ENCODE results near the gene AFAP1L2. TPM values are rescaled to one million over a fixed set of nuclear protein-coding genes. Genes with fewer than 3 reads are reported as not detected.

Gene AFAP1L2
- total and polyA plus RNA-seq, 9 of the 15 experiments (the other 6 are each of a cell fraction or from before 2014, with no cell fraction given) = 0.07 TPM; not detected in 8

DNA sequence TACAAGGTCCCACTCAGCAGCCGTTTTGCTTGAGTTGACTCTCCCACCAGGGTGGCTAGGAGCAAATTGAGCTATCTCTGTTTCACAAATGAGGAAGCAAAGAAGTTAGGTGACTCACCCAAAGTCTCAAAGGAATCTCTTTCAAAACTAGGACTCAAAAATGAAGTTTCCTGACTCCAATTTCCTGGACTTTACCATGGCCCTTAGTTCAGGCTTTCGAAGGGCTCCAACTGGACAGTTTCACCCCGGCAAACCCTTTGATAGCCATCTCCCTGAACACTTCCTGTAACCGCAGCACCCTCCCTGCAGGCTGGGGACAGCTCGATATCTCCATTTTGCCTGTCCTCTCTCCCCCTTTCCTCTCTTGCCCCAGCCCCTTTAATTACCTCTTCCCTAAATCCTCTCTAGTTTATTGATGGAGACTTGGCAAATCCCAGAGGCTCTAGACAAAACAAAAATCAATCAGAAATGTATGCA lies 4.7 kb upstream of the AFAP1L2 start (continued):
- no peak for TF ChIP-seq ZNF584 (CRISPR knock-in tag; IDR thresholded peaks at IDR 0.05; ENCODE audit: low read depth)
- TF ChIP-seq, protein P1, sequence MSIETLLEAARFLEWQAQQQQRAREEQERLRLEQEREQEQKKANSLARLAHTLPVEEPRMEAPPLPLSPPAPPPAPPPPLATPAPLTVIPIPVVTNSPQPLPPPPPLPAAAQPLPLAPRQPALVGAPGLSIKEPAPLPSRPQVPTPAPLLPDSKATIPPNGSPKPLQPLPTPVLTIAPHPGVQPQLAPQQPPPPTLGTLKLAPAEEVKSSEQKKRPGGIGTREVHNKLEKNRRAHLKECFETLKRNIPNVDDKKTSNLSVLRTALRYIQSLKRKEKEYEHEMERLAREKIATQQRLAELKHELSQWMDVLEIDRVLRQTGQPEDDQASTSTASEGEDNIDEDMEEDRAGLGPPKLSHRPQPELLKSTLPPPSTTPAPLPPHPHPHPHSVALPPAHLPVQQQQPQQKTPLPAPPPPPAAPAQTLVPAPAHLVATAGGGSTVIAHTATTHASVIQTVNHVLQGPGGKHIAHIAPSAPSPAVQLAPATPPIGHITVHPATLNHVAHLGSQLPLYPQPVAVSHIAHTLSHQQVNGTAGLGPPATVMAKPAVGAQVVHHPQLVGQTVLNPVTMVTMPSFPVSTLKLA (conservative IDR thresholded peaks at IDR 0.05) = no peak
- TF ChIP-seq ARID1B (IDR thresholded peaks at IDR 0.05) = peak; percentile 36; the same call in 1 of the 2 replicates
- TF ChIP-seq ZFP36 (IDR thresholded peaks at IDR 0.05; ENCODE audit: low read depth, low read length, partially characterized antibody) = no peak
- peak; percentile 46; the same call in 1 of the 2 replicates for TF ChIP-seq GABPA (tag; conservative IDR thresholded peaks at IDR 0.05; ENCODE audit: low read depth)
- TF ChIP-seq SIRT6 (IDR thresholded peaks at IDR 0.05; ENCODE audit: low read depth, low read length) = no peak
- TF ChIP-seq, protein P2, sequence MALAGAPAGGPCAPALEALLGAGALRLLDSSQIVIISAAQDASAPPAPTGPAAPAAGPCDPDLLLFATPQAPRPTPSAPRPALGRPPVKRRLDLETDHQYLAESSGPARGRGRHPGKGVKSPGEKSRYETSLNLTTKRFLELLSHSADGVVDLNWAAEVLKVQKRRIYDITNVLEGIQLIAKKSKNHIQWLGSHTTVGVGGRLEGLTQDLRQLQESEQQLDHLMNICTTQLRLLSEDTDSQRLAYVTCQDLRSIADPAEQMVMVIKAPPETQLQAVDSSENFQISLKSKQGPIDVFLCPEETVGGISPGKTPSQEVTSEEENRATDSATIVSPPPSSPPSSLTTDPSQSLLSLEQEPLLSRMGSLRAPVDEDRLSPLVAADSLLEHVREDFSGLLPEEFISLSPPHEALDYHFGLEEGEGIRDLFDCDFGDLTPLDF (CRISPR knock-in tag; IDR thresholded peaks at IDR 0.05) = no peak
- no peak for TF ChIP-seq PRPF4 (IDR thresholded peaks at IDR 0.05; ENCODE audit: insufficient read depth, low read depth, low read length, poor library complexity, severe bottlenecking)
- no peak for TF ChIP-seq BRD9 (IDR thresholded peaks at IDR 0.05; ENCODE audit: low read depth, partially characterized antibody)
- TF ChIP-seq NUFIP1 (IDR thresholded peaks at IDR 0.05; ENCODE audit: partially characterized antibody) = no peak
- TF ChIP-seq, protein P3, sequence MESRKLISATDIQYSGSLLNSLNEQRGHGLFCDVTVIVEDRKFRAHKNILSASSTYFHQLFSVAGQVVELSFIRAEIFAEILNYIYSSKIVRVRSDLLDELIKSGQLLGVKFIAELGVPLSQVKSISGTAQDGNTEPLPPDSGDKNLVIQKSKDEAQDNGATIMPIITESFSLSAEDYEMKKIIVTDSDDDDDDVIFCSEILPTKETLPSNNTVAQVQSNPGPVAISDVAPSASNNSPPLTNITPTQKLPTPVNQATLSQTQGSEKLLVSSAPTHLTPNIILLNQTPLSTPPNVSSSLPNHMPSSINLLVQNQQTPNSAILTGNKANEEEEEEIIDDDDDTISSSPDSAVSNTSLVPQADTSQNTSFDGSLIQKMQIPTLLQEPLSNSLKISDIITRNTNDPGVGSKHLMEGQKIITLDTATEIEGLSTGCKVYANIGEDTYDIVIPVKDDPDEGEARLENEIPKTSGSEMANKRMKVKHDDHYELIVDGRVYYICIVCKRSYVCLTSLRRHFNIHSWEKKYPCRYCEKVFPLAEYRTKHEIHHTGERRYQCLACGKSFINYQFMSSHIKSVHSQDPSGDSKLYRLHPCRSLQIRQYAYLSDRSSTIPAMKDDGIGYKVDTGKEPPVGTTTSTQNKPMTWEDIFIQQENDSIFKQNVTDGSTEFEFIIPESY (CRISPR knock-in tag; IDR thresholded peaks at IDR 0.05) = no peak
- TF ChIP-seq ETV1 (tag; conservative IDR thresholded peaks at IDR 0.05; ENCODE audit: low read depth) = 0 out of 2 replicates have a peak, but pooled peaks have one; percentile 49
- TF ChIP-seq RHOXF2B (CRISPR knock-in tag; conservative IDR thresholded peaks at IDR 0.05) = no peak
- TF ChIP-seq, protein P4, sequence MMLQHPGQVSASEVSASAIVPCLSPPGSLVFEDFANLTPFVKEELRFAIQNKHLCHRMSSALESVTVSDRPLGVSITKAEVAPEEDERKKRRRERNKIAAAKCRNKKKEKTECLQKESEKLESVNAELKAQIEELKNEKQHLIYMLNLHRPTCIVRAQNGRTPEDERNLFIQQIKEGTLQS (IDR thresholded peaks at IDR 0.05) = no peak
- TF ChIP-seq, protein P4 (CRISPR knock-in tag; conservative IDR thresholded peaks at IDR 0.05) = no peak
- TF ChIP-seq FOSL1 (tag; conservative IDR thresholded peaks at IDR 0.05) = 0 out of 2 replicates have a peak, but pooled peaks have one; percentile 27
- no peak for TF ChIP-seq CBFA2T3 (IDR thresholded peaks at IDR 0.05)

Measured in K562 (cell line).